NCI-H226 (cell line): ENCODE data around the gene GULP1.
"Not testable (repeated sequence)": the region's sequence is repeated elsewhere in the genome, so short reads cannot be mapped to it uniquely, and the experiment has no call there.

ENCODE experiments used
- DNase-seq: peaks from one replicate; pipeline ENCODE4 v3.0.0-alpha.2; 2015

Gene GULP1

DNA sequence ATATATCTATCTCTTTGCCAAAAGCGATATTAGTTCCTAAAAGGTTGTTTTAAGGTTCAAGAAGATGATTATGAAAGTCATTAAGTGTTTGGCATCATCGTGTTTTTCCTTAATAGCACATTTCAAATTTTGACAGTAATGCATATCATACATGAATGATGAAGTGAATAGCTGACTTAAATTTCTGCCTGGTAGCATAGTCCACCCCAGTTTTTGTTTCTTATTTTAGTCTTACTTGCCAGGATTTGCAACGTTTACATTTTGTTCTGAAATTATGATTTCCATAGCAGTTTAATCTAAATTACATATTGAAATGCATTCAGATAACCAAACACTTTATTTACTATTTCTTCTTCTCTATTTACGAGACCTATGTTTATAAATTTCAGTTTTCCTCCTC lies 201.1 kb downstream of the GULP1 start:
- DNase-seq = no peak

DNA sequence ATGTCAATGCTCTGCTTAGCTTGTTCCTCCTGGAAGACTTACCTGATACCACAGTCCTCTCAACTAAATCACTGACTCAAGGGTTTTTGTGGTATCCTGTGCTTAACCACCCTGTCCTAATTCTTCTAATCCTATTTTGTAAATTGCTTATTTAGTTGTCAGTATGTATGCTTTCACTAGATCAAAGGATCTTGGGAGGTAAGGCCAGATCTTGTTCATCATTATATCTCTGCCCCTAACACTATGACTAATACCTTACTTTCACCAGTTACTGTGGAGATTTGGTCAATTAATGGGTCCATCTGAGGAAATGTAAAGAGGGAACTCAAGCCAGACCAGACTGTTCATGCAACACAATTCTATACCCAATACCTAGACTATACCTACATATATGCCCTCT lies 203.2 kb downstream of the GULP1 start:
- DNase-seq = no peak

DNA sequence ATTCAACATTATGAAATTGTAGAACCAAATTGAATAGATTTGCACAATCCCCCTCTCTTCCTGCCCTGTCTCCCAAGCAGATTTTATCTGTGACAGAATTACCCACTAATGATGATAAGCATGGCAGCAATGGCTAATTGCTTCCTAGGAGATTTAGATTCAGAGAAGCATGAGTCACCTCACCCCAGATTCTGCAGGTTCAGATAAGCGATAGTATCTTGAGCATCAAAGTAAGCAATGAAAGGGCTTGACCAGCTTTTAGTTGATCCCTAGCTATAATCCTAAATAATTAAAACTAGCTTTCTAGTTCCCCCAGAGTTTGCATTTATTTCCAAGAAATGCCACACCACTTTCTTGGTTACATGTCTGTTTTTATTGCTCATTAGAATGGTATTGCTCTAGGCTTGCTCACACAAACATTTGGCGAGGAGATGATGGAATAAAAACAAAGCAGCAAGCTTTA lies 204.3 kb downstream of the GULP1 start:
- peak; percentile 54 for DNase-seq

DNA sequence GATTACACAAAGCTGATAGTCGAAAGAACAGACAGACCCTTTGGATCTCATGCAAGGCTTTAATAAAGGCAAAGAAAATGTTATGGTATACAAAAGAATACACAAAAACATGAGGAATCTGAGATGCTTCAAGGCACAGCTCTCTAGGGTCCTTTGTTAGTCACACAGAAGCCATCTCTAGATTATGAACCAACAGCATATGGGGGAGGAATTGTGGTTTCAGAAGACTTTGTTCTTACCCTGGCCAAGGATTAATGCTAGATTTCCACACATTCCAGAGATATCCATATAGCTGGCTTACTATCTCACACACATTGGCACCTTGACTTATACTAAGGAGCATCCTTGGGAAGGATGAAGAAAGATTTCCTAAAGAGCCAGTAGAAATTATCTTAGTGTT lies 206.1 kb downstream of the GULP1 start:
- DNase-seq = peak; percentile 28

DNA sequence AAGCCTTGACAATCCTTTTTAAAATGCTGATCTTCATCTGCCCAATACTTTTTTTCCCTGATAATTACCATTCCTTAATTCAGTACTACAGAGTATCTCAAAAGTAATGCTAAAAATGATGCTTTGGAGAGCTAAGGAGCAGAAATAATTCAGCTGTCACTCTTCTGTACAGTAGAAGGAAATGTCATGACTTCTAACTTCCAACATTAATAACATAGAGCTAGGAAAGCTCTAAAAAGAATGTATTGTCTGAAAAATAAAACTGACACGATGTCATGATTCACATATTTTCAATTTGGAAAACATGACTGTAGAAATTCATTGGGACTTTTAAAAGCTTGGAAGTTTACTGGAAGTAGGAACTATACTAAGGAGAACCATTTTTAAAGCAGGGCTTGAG lies 212.3 kb downstream of the GULP1 start:
- DNase-seq = no peak

DNA sequence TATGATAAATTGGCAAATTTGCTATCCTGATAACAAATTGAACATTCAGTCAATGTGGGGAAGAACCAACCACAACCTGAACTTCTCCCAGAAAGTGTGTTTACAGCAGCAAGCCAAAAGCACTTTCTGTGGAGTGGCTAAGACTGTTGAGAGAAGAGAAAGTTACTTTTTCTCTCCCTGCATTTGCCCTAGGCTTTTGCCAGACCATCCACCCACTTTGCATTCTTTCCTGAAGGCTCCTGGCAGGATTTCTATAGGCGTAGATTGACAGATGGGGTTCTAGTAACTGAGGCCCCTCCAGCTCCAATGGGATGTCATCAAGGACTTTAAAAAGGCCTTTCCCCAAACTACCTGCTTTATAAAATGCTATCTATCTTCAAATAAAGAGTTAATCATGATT lies 215.2 kb downstream of the GULP1 start:
- DNase-seq = no peak

DNA sequence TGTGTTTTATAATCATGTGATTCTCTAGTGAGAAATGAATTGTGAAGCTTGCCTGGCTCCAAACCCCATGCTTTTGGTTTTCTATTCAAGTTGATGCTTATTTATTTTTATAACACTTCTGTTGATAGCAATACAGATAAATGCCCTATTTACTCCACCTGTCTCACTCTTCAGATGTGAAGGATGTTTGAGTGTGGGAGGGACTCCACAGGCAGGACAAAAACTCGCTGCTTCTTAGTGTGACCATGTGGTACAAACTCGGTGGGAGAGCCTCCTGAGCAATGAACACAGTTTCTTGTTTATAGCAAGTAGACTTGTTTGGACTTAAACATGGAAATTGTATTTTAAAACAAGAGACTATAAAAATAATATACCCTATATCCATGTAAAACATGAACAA lies 219.7 kb downstream of the GULP1 start:
- DNase-seq = no peak

DNA sequence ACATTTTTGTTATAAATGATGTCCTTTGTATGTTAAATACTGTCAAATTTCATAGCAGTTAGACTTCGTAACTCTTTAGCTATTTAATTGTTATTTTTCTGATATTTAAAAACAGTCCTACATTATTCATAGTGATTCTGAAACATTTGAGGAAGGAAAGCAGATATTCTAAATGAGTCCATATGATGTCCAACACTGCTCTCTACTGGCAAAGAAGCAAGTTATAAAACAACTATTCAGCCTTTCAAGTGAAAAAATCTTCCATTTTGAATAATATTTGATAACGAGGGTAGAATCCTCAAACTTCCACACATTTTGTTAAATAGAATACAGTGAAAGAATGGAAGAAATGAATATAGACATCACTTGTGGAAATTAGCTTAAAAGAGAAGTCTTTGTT lies 220.8 kb downstream of the GULP1 start:
- peak; percentile 32 for DNase-seq

DNA sequence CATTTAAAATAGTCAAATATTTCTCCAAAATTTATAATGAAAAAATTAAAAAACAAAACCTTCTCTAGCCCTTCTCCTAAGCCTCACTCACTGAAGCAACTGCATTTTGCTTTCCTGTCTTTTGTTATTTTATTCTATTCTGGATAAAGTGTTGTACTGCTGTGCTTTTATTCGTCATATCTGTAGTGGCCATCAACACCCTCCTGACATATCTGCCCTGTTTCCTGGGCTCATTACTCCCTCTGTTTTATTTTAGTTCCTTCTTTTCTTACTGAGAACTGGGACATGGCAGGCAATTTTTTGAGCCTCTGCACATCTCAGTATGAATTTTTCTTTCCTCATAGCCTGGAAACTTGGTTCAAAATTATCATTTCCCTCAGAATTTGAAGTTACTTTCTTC lies 224.2 kb downstream of the GULP1 start:
- DNase-seq = no peak

DNA sequence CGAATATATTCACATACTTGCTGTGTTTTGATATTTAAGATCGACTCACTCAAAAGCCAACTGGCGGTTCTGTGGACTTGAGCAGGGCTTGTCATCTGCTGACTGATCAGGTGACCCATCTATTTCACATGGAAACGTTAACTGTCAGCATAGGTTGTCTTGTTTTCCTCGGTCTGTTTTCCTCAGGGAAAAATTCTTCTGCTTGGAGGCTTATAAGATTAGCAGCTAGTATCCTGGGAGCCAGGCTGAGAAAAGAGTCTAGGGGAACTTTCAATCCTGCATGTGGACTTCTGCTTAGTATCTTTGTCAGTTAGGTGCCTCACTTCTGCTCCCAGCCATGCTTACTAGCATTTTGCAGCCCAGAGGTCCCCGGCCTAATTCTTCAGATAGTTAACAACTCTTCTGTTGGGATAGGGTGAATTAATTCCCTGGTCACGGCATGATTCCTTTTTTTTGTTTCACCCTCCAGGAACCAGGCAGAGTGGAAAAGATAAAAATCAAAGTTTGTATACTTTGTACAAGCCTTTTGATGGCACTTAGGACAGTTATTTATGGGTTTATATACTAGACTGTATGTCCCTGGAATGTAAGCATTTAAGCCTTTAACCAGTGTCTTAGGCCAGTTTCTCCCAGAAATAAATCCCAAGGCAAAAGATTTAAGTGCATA lies 226.0 kb downstream of the GULP1 start:
- DNase-seq = no peak

DNA sequence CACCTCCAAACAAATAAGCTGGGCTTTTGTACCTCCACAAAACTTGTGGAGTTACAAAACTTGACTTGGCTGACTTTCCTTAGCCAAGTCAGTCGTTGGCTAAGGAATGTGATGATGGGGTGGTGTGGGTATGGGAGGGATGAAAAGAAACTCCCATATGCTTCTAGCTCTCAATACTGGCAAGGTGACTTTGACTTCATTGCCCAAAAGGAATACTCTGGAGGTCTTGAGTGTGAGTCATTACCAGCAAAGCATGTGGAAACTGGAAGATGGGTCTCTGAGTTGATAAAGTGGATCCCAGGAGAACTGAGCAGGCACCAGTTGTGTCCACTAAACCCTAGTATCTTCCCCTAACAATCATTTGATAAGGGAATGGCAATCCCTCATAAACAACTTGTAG lies 226.7 kb downstream of the GULP1 start:
- peak; percentile 85 for DNase-seq

DNA sequence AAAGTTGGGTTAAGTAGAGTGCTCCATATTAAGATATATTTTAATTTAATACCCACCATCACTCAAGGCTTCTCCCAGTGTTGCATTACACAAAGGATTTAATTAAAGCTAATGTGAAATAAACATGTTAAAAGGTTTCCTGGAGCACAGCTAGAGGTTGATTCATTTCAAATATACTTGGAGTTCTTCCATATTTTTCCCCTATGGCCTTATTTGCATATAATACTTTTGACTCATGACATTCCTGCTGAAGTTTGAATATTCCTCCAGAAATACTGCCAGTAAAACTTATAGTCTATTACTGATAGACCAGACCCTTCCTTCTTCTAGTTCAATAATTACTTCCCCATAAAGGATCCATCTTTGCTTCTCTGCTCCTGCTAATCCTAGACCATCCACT lies 227.5 kb downstream of the GULP1 start:
- peak; percentile 39 for DNase-seq

DNA sequence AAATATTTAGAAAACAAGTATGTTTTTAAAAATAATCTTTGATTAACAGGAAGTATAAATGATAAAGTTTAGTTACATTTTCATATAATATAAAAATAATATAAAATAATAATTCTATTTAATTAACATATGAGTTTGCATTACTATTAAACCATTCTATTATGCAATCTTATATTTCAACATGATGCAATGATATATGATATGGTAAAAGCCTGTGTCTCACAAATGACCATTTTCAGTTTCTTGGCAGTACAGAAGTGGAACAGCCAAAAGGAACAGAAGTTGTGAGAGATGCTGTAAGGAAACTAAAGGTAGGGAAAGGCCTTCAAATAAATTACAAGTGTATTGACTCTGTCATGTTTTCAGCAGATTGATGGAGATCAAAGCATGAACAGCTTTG lies 230.8 kb downstream of the GULP1 start:
- DNase-seq = no peak

DNA sequence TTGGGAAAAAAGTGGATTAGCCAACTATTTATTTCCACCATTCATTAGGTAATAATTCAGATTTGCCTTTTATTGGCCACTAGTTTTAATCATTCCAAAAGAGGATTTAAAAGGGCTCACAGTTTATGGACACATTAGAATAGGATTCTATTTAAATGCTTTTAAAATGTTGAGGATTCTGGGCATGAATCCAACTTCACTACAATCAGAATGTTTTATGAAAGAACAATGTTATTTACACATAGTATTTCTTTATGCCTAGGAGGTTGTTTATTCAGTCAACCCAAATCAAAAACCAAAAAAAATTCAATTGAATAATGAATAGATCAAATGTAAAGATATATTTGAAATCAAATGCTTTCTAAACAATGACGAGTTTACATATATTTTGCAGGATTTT lies 232.2 kb downstream of the GULP1 start:
- no peak for DNase-seq

DNA sequence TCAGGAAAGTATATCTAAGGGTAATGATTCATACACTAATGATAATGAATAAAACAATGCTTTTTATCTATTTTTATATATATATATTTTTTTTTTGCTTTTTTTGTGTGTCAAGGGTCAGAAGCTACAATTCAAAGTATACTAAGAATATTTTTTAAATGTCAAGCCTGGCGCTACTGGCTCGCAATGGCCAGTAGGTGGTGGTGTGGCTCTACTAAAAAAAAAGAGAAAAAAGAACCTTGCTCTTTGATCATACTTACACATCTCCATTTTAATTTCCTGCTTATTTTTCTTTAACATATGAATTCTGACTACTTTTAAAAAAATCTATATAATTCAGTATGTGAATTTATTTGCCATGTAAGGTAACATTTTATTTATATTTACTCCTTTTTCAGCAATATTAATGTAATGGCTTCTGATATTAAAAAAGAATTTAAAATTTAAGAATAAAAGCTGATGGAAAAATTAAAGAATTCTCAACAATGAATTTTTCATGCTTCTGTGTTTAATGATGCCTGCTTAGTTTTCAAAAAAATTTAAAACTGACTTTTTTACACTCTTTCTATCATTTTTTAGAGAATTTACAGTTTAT lies 232.9 kb downstream of the GULP1 start:
- peak; percentile 11 for DNase-seq

DNA sequence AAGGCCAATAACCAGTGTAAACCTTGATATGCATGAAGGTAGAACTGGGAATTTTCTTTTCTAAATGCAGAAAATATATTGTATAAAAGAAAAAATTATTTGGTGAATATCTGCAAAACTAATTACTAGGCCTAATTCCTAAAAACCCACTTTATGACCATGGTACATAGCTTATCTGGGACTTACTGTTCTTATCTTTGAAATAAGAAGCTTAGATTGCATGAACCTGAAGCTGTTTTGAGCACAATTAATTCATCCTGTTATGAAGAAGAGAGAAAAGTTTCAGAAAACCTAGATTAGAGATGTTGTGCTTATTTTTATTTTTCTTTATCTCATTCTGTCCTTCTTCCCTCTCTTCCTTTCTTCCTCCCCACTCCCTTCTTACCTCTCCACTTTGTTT lies 235.0 kb downstream of the GULP1 start:
- no peak for DNase-seq

DNA sequence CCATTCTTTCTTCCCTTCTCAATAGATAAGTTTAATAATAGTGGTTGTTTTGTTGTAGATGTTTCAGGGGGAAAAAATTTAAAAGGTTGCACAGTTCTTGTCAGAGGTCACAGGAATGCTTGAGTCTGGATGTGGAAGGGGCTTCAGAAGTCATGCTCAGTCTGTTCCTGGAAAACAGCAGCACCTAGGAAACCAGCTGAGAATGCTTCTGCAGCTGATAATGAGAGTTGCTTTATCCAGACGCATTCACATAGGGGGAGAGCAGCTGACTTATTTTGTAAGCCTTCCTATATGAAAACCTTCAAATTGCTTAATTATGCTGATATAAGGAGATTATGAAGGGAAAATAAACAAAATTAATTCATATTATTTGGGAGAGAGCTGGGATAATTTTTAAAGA lies 235.5 kb downstream of the GULP1 start:
- DNase-seq = no peak

DNA sequence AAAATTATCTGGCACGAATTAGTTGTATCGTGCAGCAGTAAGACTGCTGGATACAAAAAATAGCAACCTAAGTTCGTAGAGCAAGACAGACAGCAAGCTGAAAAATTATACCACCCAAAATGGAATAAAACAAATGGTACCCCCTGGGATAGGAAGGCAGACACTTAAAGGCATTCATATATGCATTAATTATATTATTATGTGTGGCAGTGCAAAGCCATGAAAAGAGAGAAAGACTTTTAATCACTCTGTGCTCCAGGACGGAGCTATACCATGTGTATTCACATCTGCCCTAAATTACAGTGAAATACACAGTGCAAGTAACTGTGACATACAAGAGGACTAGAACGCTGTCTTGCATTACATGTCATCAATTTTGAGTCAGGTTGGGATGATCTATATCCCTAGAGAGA lies 235.9 kb downstream of the GULP1 start:
- DNase-seq = no peak

DNA sequence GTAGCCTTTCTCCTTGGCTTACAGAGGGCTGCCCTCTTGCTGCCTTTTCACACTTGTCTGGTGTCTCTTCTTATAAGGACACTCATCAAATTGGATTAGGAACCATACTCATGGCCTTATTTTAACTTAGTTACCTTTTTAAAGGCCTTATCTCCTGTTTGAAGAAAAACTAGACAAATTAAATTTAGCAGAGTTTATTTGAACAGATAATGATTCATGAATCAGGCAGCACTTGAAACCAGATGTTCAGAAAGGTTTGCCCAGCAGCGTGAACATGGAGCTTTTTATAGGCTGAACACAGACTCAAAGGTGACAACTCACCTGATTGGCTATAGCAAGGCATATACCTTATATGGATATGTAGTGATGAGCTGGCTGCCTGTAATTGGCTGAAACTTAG lies 238.0 kb downstream of the GULP1 start:
- DNase-seq = no peak

DNA sequence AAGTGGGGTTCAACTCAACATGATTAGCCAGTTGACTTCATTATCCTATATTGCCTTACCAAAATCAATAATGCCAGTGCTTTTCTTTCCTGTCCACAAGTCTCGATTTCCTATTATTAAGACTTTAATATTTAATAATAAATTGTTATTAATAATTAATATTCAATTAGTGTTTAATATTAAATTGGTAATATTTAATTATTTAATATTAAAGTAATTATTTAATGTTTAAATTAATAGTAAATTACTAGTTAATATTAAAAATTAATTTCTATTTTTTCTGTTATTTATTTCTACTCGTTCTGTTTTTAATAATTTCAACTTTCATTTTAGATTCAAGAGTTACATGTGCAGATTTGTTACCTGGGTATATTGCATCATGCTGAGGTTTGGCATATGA lies 243.2 kb downstream of the GULP1 start:
- no peak for DNase-seq

DNA sequence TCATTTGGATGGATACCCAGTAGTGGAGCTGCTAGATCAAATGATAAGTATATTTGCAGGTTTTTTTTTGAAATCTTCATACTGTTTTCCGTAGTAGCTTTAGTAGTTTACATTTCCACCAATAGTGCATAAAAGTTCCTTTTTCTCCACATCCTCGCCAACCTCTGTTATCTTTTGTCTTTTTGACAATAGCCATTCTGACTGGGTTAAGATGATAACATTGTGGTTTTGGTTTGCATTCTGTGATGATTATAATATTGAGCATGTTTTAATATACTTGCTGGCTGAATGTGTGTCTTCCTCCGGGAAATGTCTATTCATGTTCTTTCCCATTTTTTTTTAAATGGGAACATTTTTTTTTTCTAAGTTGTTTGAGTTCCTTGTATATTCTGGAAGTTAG lies 260.0 kb downstream of the GULP1 start:
- DNase-seq = peak; percentile 28

DNA sequence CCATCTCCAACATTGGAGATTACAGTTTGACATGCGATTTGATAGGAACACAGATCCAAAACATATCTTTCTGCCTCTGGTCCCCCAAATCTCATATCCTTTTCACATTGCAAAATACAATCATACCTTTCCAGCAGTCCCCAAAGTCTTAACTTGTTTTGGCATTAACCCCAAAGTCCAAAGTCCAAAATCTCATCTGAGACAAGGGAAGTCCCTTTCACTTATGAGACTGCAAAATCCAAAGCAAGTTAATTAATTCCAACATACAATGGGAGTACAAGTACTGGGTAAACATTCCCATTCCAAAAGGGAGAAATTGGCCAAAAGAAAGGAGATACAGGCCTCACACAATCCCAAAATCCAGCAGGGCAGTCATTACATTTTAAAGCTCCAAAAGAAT lies 265.4 kb downstream of the GULP1 start:
- no peak for DNase-seq

DNA sequence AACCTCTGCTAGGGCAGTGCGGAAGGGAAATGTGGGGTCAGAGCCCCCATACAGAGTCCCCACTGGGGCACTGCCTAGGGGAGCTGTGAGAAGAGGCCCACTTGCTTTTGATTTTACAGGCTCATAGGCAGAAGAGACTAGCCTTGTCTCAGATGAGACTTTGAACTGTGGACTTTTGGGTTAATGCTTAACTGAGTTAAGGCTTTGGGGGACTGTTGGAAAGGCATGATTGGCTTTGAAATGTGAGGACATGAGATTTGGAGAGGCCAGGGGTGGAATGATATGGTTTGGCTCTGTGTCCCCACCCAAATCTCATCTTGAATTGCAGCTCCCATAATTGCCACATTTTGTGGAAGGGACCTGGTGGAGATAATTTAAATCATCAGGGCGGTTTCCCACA lies 267.8 kb downstream of the GULP1 start:
- DNase-seq = not testable (repeated sequence)

DNA sequence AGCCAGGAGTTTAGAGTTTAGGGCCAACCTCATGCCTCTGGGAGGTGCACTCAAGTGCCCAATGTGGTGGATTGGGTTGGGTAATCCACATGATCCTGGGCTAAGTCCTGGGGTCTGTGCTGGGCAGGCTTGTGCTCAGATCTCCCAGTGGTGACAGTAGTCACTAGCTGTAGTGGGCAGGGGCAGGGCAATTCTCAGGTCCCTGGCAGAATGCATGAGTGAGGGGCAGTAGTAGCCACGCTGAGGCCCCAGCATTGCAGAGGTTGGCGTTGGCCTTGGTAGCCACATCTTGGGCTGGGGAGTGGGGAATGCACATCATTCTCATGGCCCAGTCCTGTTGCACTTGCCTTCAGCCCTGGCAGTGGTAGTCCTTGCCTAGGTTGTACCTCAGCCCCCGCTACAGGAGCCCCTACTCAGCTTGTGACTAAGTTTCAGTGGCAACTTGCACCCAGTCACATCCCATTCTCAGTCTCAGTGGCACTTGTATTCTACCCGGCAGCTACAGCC lies 269.9 kb downstream of the GULP1 start:
- DNase-seq = no peak
